Pancreas (tissue), 10 donors: ENCODE results near the gene POFUT2. TPM values are rescaled to one million over a fixed set of nuclear protein-coding genes. Genes with fewer than 3 reads are reported as not detected.

ENCODE experiments used
- ATAC-seq, 4 donors: fragments of 200-7000 bp; cut with Tn5 transposase; one replicate each; pipeline versions ENCODE4 v1.8.0 to v1.9.1; 2020; ENCODE audit warnings: mild to moderate bottlenecking in 4 of 4, moderate library complexity in 4 of 4
- DNase-seq, 6 donors: peaks; one replicate each; pipeline ENCODE4 v3.0.0-alpha.2; 2020
- FAIRE-seq: peaks from 2 replicates; lab custom pipeline; 2012; peaks lifted over from hg19 to GRCh38; lab: Jason Lieb, UNC
- H3K27ac ChIP-seq, 4 donors: fragments of 200-600 bp; sonication (generic); 1 replicate in 3 of 4; 2 replicates in 1 of 4; pipeline versions ENCODE4 v1.5.0 to v1.8.0; 2020
- H3K27me3 ChIP-seq, 4 donors: fragments of 200-600 bp; one replicate each; pipeline ENCODE4 v1.8.0; 2021
- H3K36me3 ChIP-seq, 3 donors: fragments of 200-600 bp; sonication (generic) in 1 of 3; one replicate each; pipeline versions ENCODE4 v1.5.0 to v1.8.0; 2020 to 2021
- H3K4me1 ChIP-seq, 3 donors: fragments of 200-600 bp; one replicate each; pipeline ENCODE4 v1.8.0; 2021
- H3K4me3 ChIP-seq, 4 donors: fragments of 200-600 bp; sonication (generic) in 2 of 4; one replicate each; pipeline versions ENCODE4 v1.5.0 to v1.8.0; 2020 to 2021
- H3K9me3 ChIP-seq, 4 donors: fragments of 200-600 bp; one replicate each; pipeline ENCODE4 v1.8.0; 2021
- CTCF ChIP-seq, 4 donors: fragments of 200-600 bp; sonication (generic) in 3 of 4; IDR thresholded peaks; one replicate each; pipeline versions ENCODE4 v1.5.0 to v1.8.0; 2021; ENCODE audit warnings: antibody characterized with exemption in 4 of 4
- WGBS, 2 donors: extraction: QIAGEN DNeasy Blood & Tissue Kit; methylation state at CpG; one replicate each; pipeline ENCODE4 v1.1.7; 2013; 5-methylcytosine and 5-hydroxymethylcytosine counted together
- intact Hi-C, 3 donors: fragments of 100-400 bp; cut with DNase I; formaldehyde crosslinking; loops; one replicate each; pipeline versions ENCODE4 v1.11.1 to v1.14.2; 2022
- polyA plus RNA-seq, 2 donors: library from polyadenylated mRNA; stranded (reverse); fragments of 200-250 nt; gene quantifications; one replicate each; pipeline ENCODE4 v1.2.3, GENCODE V29; 2013
- total RNA-seq, 6 donors: library from RNA; stranded (reverse); fragmentation: NEBNext Ultra II Directional in 4 of 6; extraction: Animal tissue kit (Norgen Biotek cat#: 25700) in 4 of 6; gene quantifications; one replicate each; pipeline versions ENCODE4 v1.2.1 to v1.2.4, GENCODE V29; 2021 to 2023
- donor health status: healthy with polysubstance abuse.
- donor health status: DM: no; HTN: no; CAD: no; lungs with moderate emphysema.
- donor health status: DM: no; HTN: no; CAD: no.
- donor health status: control.
- donor health status: control.
- donor health status: Bipolar disorder and iron deficiency.
- donor health status: DM: yes; HTN: yes; CAD: no.
- donor health status: DM: no; HTN: no; CAD: no.
- donor health status: DM: no; HTN: no; CAD: no.
- donor health status: DM: yes; HTN: yes; CAD: no.

The POFUT2 gene
- total and polyA plus RNA-seq, 8 donors: 10.1 to 46.9 (median 16.3) TPM

GRCh38 chr21:45332981-45333582 lies 45.4 kb upstream of the POFUT2 start:
- H3K4me1 ChIP-seq: peaks cover 0 to 2% (median 0%) of the 10 kb centered on the region in 3 donors
- no peaks in the 10 kb centered on the region for H3K27me3 ChIP-seq
- no peak for FAIRE-seq
- 57 to 72% methylated on average over 16 of the region's 16 CpGs for WGBS, 2 donors
- peak in 2 of 6 donors; percentile 48 to 54 for DNase-seq
- no peaks in the 10 kb centered on the region for H3K36me3 ChIP-seq
- no peak for ATAC-seq
- H3K4me3 ChIP-seq: no peak overlapping the region
- no peak overlapping the region for H3K27ac ChIP-seq
- intact Hi-C loops: no loop called here
- no peak for TF ChIP-seq CTCF (IDR thresholded peaks at IDR 0.05)
- no peaks in the 10 kb centered on the region for H3K9me3 ChIP-seq

GRCh38 chr21:45332415-45332814 lies 44.7 kb upstream of the POFUT2 start:
- Histone ChIP-seq H3K27ac (no peak overlapping the region), H3K9me3 (no peaks in the 10 kb centered on the region), H3K4me3 (no peak overlapping the region), H3K27me3 (no peaks in the 10 kb centered on the region), H3K4me1 (peaks cover 0 to 2% (median 0%) of the 10 kb centered on the region in 3 donors), H3K36me3 (no peaks in the 10 kb centered on the region)
- intact Hi-C loops: no loop called here
- DNase-seq (no peak), ATAC-seq (no peak), FAIRE-seq (no peak)
- WGBS, 2 donors: 62 to 81% methylated on average over 4 of the region's 4 CpGs
- TF ChIP-seq CTCF (IDR thresholded peaks at IDR 0.05): no peak

GRCh38 chr21:45331531-45332147 lies 43.9 kb upstream of the POFUT2 start:
- H3K36me3 ChIP-seq: no peaks in the 10 kb centered on the region
- no peaks in the 10 kb centered on the region for H3K9me3 ChIP-seq
- peaks cover 0 to 2% (median 0%) of the 10 kb centered on the region in 3 donors for H3K4me1 ChIP-seq
- ATAC-seq: no peak
- H3K27ac ChIP-seq: peak overlapping the region in 2 of 4 donors; percentile 4 to 84
- TF ChIP-seq CTCF (IDR thresholded peaks at IDR 0.05): no peak
- H3K4me3 ChIP-seq: no peak overlapping the region
- FAIRE-seq: no peak
- intact Hi-C loops: no loop called here
- DNase-seq: peak in 1 of 6 donors; percentile 49
- H3K27me3 ChIP-seq: no peaks in the 10 kb centered on the region
- 41 to 52% methylated on average over 16 to 17 of the region's 17 CpGs for WGBS, 2 donors

- FAIRE-seq (no peak), DNase-seq (no peak), ATAC-seq (no peak)
- Histone ChIP-seq H3K27ac (peak overlapping the region; percentile 84 to 91 (median 90)), H3K9me3 (no peaks in the 10 kb centered on the region), H3K27me3 (no peaks in the 10 kb centered on the region), H3K4me3 (no peak overlapping the region), H3K36me3 (no peaks in the 10 kb centered on the region), H3K4me1 (peaks cover 0 to 2% (median 0%) of the 10 kb centered on the region in 3 donors)
- WGBS, 2 donors: 78 to 86% methylated on average over 17 to 18 of the region's 18 CpGs
- intact Hi-C loops: no loop called here
- no peak for TF ChIP-seq CTCF (IDR thresholded peaks at IDR 0.05)
These were observed 43.2 kb upstream of the POFUT2 start for GRCh38 chr21:45330851-45331261.
